ENCODE data around the gene DENND5B. TPM values are rescaled to one million over a fixed set of nuclear protein-coding genes. Genes with fewer than 3 reads are reported as not detected.

The DENND5B gene
- total RNA-seq, 2 donors from 2014 or later = 31.2 to 37.3 TPM

GRCh38 chr12:31498424-31498823 is 92.5 kb downstream of the DENND5B start:
- no peak overlapping the region for H3K27ac ChIP-seq
- H3K4me3 ChIP-seq = no peak overlapping the region
- TF ChIP-seq CTCF (IDR thresholded peaks at IDR 0.05) = no peak
- no peaks in the 10 kb centered on the region for H3K9me3 ChIP-seq
- no peaks in the 10 kb centered on the region for H3K27me3 ChIP-seq
- no peak for DNase-seq (ENCODE audit: low spot score)
- peaks cover 0 to 5% of the 10 kb centered on the region in 2 donors for H3K4me1 ChIP-seq
- peaks cover 4% of the 10 kb centered on the region for H3K36me3 ChIP-seq

- H3K27me3 ChIP-seq = no peaks in the 10 kb centered on the region
- H3K4me3 ChIP-seq = no peak overlapping the region
- H3K36me3 ChIP-seq = peaks cover 4% of the 10 kb centered on the region
- H3K9me3 ChIP-seq = no peaks in the 10 kb centered on the region
- no peak for TF ChIP-seq CTCF (IDR thresholded peaks at IDR 0.05)
- DNase-seq (ENCODE audit: low spot score) = no peak
- H3K4me1 ChIP-seq = peaks cover 0 to 19% of the 10 kb centered on the region in 2 donors
- no peak overlapping the region for H3K27ac ChIP-seq
Measured at GRCh38 chr12:31496257-31496656, 94.7 kb downstream of the DENND5B start.

GRCh38 chr12:31494455-31494854 is 96.5 kb downstream of the DENND5B start:
- no peak for DNase-seq (ENCODE audit: low spot score)
- no peak overlapping the region for H3K4me3 ChIP-seq
- H3K4me1 ChIP-seq = peaks cover 0 to 22% of the 10 kb centered on the region in 2 donors

GRCh38 chr12:31492599-31493196 is 98.2 kb downstream of the DENND5B start:
- Histone ChIP-seq H3K4me3 (no peak overlapping the region), H3K36me3 (peaks cover 4% of the 10 kb centered on the region), H3K9me3 (no peaks in the 10 kb centered on the region), H3K27ac (peak overlapping the region in 1 of 2 donors; percentile 2), H3K27me3 (no peaks in the 10 kb centered on the region), H3K4me1 (peaks cover 0 to 22% of the 10 kb centered on the region in 2 donors)
- no peak for TF ChIP-seq CTCF (IDR thresholded peaks at IDR 0.05)
- DNase-seq (ENCODE audit: low spot score) = no peak

More at GRCh38 chr12:31494455-31494854, 96.5 kb downstream of the DENND5B start:
- Histone ChIP-seq H3K36me3 (peaks cover 4% of the 10 kb centered on the region), H3K27ac (no peak overlapping the region), H3K9me3 (no peaks in the 10 kb centered on the region), H3K27me3 (no peaks in the 10 kb centered on the region)
- TF ChIP-seq CTCF (IDR thresholded peaks at IDR 0.05) = no peak

GRCh38 chr12:31491841-31492598 is 98.9 kb downstream of the DENND5B start:
- H3K4me1 ChIP-seq = peaks cover 0 to 22% of the 10 kb centered on the region in 2 donors
- H3K27me3 ChIP-seq = no peaks in the 10 kb centered on the region
- H3K36me3 ChIP-seq = peaks cover 4% of the 10 kb centered on the region
- no peak for DNase-seq (ENCODE audit: low spot score)
- no peaks in the 10 kb centered on the region for H3K9me3 ChIP-seq
- no peak overlapping the region for H3K4me3 ChIP-seq
- no peak for TF ChIP-seq CTCF (IDR thresholded peaks at IDR 0.05)
- peak overlapping the region in 1 of 2 donors; percentile 2 for H3K27ac ChIP-seq
